Stimulated activated naive B cell treated with anti-CD40 and anti-IgM and Interleukin-4, amounts not matched to agents 10 μg/mL and 1 μg/mL and 100 μg/mL, for 72 hours (primary cell): ENCODE results near the gene ZMPSTE24.

ENCODE experiments used
- ATAC-seq, 2 donors: fragments of 150-1000 bp; cut with Tn5 transposase; replicated peaks; 2 replicates each; pipeline ENCODE4 v1.10.0; 2021; ENCODE audit warnings: moderate library complexity in 1 of 2
- DNase-seq: peaks from one replicate; pipeline ENCODE4 v3.0.0; 2021
- H3K27ac Mint-ChIP-seq: one replicate; pipeline ENCODE4 v1.8.0; 2022; ENCODE audit warnings: mild to moderate bottlenecking, mixed read lengths
- H3K27me3 Mint-ChIP-seq, 2 donors: one replicate each; pipeline ENCODE4 v1.8.0; 2022; ENCODE audit warnings: mixed read lengths in 2 of 2
- H3K36me3 Mint-ChIP-seq, 2 donors: one replicate each; pipeline ENCODE4 v1.8.0; 2022; ENCODE audit warnings: mixed read lengths in 2 of 2, mild to moderate bottlenecking in 1 of 2
- H3K4me1 Mint-ChIP-seq, 2 donors: one replicate each; pipeline ENCODE4 v1.8.0; 2022; ENCODE audit warnings: mixed read lengths in 2 of 2, mild to moderate bottlenecking in 1 of 2
- H3K4me3 Mint-ChIP-seq, 2 donors: one replicate each; pipeline ENCODE4 v1.8.0; 2022; ENCODE audit warnings: mild to moderate bottlenecking in 2 of 2, mixed read lengths in 2 of 2, moderate library complexity in 1 of 2
- H3K9me3 Mint-ChIP-seq, 2 donors: one replicate each; pipeline ENCODE4 v1.8.0; 2022; ENCODE audit warnings: mixed read lengths in 2 of 2, mild to moderate bottlenecking in 1 of 2

The ZMPSTE24 gene

DNA sequence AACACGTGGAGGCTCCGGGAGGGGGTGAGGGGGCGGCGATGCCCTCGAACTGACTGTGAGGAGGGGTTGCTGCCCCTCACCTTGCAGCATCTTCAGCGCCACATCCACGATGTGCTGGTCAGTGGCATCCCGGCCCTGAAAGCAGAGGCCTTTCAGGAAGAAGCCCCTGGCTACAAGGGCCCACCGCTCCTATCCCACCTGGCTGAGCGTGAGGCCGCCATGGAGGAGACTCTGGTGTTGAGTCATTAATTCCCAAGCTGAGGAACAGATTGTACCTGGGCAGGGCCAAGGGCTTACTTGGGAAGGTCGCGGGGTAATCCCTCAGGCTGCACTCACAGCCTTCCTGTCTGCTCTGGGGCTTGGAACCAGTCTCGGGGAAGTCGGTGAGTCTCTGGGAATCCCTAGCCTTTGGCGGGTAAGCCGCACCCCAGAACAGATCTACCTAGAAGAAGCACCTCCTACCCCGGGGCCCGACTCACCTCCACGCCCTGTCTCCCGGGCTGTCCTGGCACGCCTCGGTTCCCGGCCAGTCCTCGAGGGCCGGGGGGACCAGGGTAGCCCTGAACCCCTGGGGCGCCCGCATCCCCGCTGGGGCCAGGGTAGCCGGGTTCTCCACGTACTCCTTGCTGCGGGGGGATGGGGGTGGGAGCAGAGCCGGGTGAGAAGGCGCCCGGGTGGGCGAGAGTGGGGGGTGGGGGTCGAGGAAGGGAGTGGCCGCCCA lies 45.2 kb downstream of the ZMPSTE24 start:
- DNase-seq (no peak), ATAC-seq (no peak)
- Mint-ChIP-seq H3K9me3 (no peaks in the 10 kb centered on the region), H3K27ac (no peak overlapping the region), H3K4me1 (no peaks in the 10 kb centered on the region), H3K27me3 (no peaks in the 10 kb centered on the region), H3K36me3 (peaks cover 19 to 22% of the 10 kb centered on the region in 2 donors), H3K4me3 (no peak overlapping the region)

- Mint-ChIP-seq H3K36me3 (peaks cover 19 to 22% of the 10 kb centered on the region in 2 donors), H3K27me3 (no peaks in the 10 kb centered on the region), H3K9me3 (no peaks in the 10 kb centered on the region), H3K4me1 (no peaks in the 10 kb centered on the region), H3K27ac (no peak overlapping the region), H3K4me3 (no peak overlapping the region)
- ATAC-seq: no peak
- DNase-seq: no peak
Measured at GRCh38 chr1:40303790-40304189, 45.8 kb downstream of the ZMPSTE24 start.

DNA sequence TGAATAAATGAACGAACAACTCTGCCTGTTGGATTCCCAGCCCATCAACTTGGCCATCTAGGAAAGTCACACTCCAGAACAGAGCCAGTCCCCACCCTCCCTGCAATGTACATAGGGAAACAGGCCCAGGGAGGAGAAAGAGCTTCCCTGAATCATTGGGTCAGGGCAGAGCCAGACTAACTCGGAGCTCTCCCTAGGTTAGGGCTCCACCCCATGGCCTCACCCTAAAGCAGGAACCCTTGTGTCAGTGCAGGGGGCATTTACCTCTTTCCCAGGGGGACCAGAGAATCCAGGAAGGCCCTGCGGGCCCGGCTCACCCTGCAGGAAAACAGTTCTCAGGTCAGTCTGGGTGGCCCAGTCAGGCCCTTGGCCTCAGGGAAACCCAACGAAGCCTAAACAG lies 47.4 kb downstream of the ZMPSTE24 start:
- Mint-ChIP-seq H3K4me1 (peaks cover 1 to 3% of the 10 kb centered on the region in 2 donors), H3K36me3 (peaks cover 19% of the 10 kb centered on the region in 2 donors), H3K4me3 (no peak overlapping the region), H3K27me3 (no peaks in the 10 kb centered on the region), H3K9me3 (no peaks in the 10 kb centered on the region), H3K27ac (no peak overlapping the region)
- DNase-seq (no peak), ATAC-seq (no peak)

DNA sequence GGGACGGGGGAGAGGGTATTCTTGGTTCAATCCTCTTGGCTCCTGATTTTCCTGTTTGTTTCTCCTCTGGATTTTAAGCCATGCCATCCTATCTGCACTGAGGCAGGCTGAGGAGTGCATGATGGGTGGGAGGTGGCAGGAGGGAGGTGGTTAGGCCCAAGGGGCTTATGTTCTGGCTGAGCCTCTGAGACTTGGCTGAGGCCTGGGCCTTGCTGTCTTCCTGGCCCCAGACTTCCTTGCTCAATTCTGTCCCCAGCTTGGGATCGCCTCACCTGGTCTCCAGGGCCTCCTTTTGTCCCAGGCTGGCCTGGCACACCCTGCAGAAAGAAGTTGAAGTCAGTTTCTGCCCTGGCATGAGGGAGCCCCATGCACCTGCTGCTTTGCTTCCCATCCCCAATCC lies 47.8 kb downstream of the ZMPSTE24 start:
- H3K9me3 Mint-ChIP-seq: no peaks in the 10 kb centered on the region
- no peaks in the 10 kb centered on the region for H3K27me3 Mint-ChIP-seq
- no peak overlapping the region for H3K4me3 Mint-ChIP-seq
- DNase-seq (no peak), ATAC-seq (no peak)
- H3K36me3 Mint-ChIP-seq: peaks cover 16 to 18% of the 10 kb centered on the region in 2 donors
- H3K4me1 Mint-ChIP-seq: peaks cover 3 to 7% of the 10 kb centered on the region in 2 donors
- no peak overlapping the region for H3K27ac Mint-ChIP-seq

GRCh38 chr1:40306296-40306695 lies 48.3 kb downstream of the ZMPSTE24 start:
- H3K4me3 Mint-ChIP-seq: no peak overlapping the region
- H3K27me3 Mint-ChIP-seq: no peaks in the 10 kb centered on the region
- H3K4me1 Mint-ChIP-seq: peaks cover 3 to 9% of the 10 kb centered on the region in 2 donors
- no peaks in the 10 kb centered on the region for H3K9me3 Mint-ChIP-seq
- DNase-seq (no peak), ATAC-seq (no peak)
- no peak overlapping the region for H3K27ac Mint-ChIP-seq
- peaks cover 13% of the 10 kb centered on the region in 2 donors for H3K36me3 Mint-ChIP-seq

DNA sequence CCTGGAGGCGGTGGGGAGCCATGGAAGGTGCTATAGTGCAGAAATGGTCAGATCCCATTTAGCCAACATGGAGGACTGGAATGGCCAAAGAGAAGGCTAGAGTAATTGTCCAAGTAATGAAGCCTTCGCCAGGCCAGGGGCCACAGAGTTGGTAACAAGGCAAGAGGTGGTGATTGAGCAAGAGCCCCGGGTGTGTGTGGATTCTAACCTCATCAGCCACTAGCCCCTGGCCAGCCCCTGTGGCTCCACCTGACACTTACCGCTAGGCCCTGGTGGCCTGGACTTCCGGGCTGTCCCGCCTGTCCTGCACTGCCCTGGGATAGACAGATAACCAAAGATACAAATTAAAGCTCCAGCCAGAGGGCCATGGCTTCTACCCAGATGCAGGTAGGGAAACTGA lies 49.1 kb downstream of the ZMPSTE24 start:
- ATAC-seq: no peak
- no peak for DNase-seq
- H3K4me1 Mint-ChIP-seq: peaks cover 6 to 15% of the 10 kb centered on the region in 2 donors
- H3K9me3 Mint-ChIP-seq: peaks cover 0 to 2% of the 10 kb centered on the region in 2 donors
- H3K36me3 Mint-ChIP-seq: peaks cover 8 to 12% of the 10 kb centered on the region in 2 donors
- H3K27me3 Mint-ChIP-seq: no peaks in the 10 kb centered on the region
- H3K27ac Mint-ChIP-seq: no peak overlapping the region
- H3K4me3 Mint-ChIP-seq: no peak overlapping the region

GRCh38 chr1:40308036-40308727 lies 50.1 kb downstream of the ZMPSTE24 start:
- no peak for DNase-seq
- Mint-ChIP-seq H3K27me3 (no peaks in the 10 kb centered on the region), H3K4me1 (peaks cover 12 to 25% of the 10 kb centered on the region in 2 donors), H3K36me3 (peaks cover 8 to 11% of the 10 kb centered on the region in 2 donors), H3K9me3 (peaks cover 0 to 2% of the 10 kb centered on the region in 2 donors), H3K27ac (no peak overlapping the region), H3K4me3 (no peak overlapping the region)
- no peak for ATAC-seq

GRCh38 chr1:40309374-40310128 lies 51.5 kb downstream of the ZMPSTE24 start:
- H3K4me3 Mint-ChIP-seq: no peak overlapping the region
- H3K9me3 Mint-ChIP-seq: peaks cover 0 to 2% of the 10 kb centered on the region in 2 donors
- no peak for DNase-seq
- H3K4me1 Mint-ChIP-seq: peaks cover 25 to 39% of the 10 kb centered on the region in 2 donors
- H3K27me3 Mint-ChIP-seq: no peaks in the 10 kb centered on the region
- H3K27ac Mint-ChIP-seq: no peak overlapping the region
- no peak for ATAC-seq
- peaks cover 6 to 8% of the 10 kb centered on the region in 2 donors for H3K36me3 Mint-ChIP-seq

GRCh38 chr1:40310129-40310461 lies 52.1 kb downstream of the ZMPSTE24 start:
- Mint-ChIP-seq H3K36me3 (peaks cover 6 to 8% of the 10 kb centered on the region in 2 donors), H3K27ac (no peak overlapping the region), H3K4me1 (peaks cover 28 to 44% of the 10 kb centered on the region in 2 donors), H3K4me3 (no peak overlapping the region), H3K27me3 (no peaks in the 10 kb centered on the region), H3K9me3 (peaks cover 0 to 2% of the 10 kb centered on the region in 2 donors)
- DNase-seq: no peak
- ATAC-seq: no peak

DNA sequence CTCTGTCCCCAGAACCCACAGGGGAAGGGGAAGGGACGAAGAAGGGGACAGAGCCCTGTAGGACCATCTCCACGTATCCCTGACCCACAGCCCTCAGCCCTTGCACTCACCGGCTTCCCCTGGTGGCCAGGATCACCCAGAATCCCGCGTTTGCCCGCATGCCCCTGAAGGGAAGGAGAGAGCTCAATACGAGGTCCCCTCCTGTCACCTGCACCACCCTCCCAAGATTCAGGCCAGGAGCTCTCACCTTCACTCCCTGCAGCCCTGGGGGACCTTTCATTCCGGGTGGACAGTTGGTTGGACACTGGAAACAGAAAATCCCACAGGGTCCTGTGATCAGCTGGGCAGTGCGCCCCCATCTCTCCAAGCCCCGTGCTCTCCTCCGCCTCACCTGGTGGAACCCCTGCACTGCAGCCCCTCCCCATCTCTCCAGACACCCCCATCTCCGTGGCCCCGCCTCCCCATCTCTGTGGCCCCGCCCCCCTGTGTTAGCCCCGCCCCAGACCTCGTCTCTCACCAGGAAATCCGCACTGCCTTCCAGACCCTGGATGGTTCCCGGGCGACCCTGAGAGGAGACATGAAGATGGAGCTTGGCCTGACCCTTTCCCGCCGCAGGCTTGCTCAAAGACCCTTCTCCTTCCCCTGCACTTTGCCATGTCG lies 53.1 kb downstream of the ZMPSTE24 start:
- Mint-ChIP-seq H3K27ac (peak overlapping the region; percentile 60), H3K4me1 (peaks cover 33 to 54% of the 10 kb centered on the region in 2 donors)
- ATAC-seq: no peak

DNA sequence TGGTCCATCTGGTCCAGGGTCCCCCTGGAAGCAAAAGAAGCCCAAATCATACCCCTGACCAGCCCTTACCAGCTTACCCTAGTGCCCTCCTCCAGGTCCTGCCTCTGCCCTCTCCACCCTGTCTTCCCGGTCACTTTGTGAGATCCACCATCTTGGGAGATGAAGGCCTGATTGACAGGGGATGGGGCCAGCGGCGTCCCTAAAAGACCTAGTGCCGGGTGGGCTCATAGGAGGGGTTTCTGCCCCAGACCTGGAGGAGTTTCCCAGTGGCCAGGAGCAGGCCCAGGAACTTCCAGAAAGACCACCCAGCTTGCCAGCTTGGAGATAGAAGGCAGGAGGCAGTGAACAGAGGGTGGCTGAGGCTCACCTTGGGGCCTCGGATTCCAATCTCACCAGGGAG lies 53.7 kb downstream of the ZMPSTE24 start:
- H3K4me3 Mint-ChIP-seq: peak overlapping the region; percentile 33 to 50
- no peak for ATAC-seq
- H3K9me3 Mint-ChIP-seq: peaks cover 0 to 2% of the 10 kb centered on the region in 2 donors
- DNase-seq: no peak
- peak overlapping the region; percentile 60 for H3K27ac Mint-ChIP-seq
- peaks cover 4 to 5% of the 10 kb centered on the region in 2 donors for H3K36me3 Mint-ChIP-seq
- H3K27me3 Mint-ChIP-seq: no peaks in the 10 kb centered on the region
- H3K4me1 Mint-ChIP-seq: peaks cover 34 to 58% of the 10 kb centered on the region in 2 donors

More for the DNA sequence above, 53.1 kb downstream of the ZMPSTE24 start:
- H3K4me3 Mint-ChIP-seq: no peak overlapping the region
- H3K36me3 Mint-ChIP-seq: peaks cover 6 to 8% of the 10 kb centered on the region in 2 donors
- peaks cover 0 to 2% of the 10 kb centered on the region in 2 donors for H3K9me3 Mint-ChIP-seq
- no peak for DNase-seq
- H3K27me3 Mint-ChIP-seq: no peaks in the 10 kb centered on the region

DNA sequence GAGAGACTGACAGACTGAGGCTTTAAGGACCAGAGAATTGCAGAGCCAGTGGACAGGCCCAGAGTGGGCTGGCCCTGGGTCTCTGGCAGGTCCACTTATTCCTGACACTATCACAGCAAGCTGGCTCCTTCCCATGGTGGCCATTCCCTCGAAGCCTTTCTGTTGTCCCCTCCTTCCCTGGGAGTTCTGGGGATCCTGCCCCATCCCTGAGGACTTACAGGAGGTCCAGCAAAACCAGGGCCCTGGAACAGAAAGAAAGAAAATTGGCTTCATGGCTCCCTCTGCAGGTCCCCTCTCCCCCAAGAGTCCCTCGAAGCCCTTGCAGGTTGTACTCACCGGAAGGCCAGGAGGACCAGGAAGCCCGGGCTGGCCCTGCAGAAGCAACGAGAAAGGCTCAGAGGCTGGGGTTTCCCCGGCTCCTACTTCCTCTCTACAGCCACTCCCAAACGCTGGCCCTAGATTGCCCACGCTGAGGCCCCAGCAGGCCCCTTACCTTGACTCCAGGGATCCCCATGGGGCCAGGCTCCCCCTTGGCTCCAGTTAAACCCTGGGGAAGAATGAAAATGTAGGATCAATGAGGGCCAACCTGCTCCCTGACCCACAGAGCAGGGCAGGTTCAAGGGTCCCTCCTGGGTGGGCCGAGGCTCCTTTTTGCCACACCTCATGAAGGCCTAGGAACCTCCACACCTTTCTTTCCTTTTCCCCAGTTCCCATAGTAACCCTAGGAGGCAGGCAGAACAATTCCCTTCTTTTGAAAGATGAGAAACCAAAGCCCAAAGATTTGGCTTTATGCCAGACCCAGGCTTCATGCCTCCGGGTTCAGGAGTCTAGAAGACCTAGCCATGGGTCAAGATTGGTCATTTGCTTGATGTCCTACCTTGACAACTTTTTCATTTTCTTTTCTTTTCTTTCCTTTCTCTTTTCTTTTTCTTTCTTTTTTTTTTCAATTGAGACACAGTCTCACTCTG lies 54.5 kb downstream of the ZMPSTE24 start:
- Mint-ChIP-seq H3K9me3 (peaks cover 0 to 2% of the 10 kb centered on the region in 2 donors), H3K36me3 (peaks cover 0 to 5% of the 10 kb centered on the region in 2 donors), H3K27ac (peak overlapping the region; percentile 95), H3K4me3 (peak overlapping the region; percentile 63 to 80), H3K27me3 (peaks cover 1% of the 10 kb centered on the region in 2 donors), H3K4me1 (peaks cover 38 to 65% of the 10 kb centered on the region in 2 donors)
- ATAC-seq (peak; percentile 52 to 53), DNase-seq (peak; percentile 61)

GRCh38 chr1:40313329-40313957 lies 55.4 kb downstream of the ZMPSTE24 start:
- ATAC-seq (peak; percentile 61 to 63), DNase-seq (peak; percentile 70)
- Mint-ChIP-seq H3K9me3 (peaks cover 0 to 2% of the 10 kb centered on the region in 2 donors), H3K27ac (peak overlapping the region; percentile 95), H3K27me3 (peaks cover 7% of the 10 kb centered on the region in 2 donors), H3K4me3 (peak overlapping the region; percentile 63 to 80), H3K36me3 (peaks cover 0 to 5% of the 10 kb centered on the region in 2 donors), H3K4me1 (peaks cover 43 to 71% of the 10 kb centered on the region in 2 donors)
